IMR-90 (cell line): ENCODE data around the gene PF4V1. TPM values are rescaled to one million over a fixed set of nuclear protein-coding genes. Genes with fewer than 3 reads are reported as not detected.

ENCODE experiments used
- ATAC-seq: fragments of 200-7000 bp; cut with Tn5 transposase; 2 replicates; pipeline ENCODE4 v1.9.1; 2020; ENCODE audit warnings: low read depth, mild to moderate bottlenecking, moderate library complexity
- BruUV-seq: library from RNA; stranded (reverse); fragments of 400-500 nt; replicated peaks from 2 replicates; lab custom pipeline; 2021; lab: Mats Ljungman, UMichigan
- CTCF ChIA-PET: fragments of 300-600 bp; formaldehyde crosslinking; extraction: SDS; loops from one replicate; lab custom pipeline; 2021; ENCODE audit warnings: antibody characterized with exemption; lab: Yijun Ruan, JAX
- POLR2A ChIA-PET: fragments of 300-600 bp; sonication (Branson Sonifier 250); formaldehyde crosslinking; loops from one replicate; lab custom pipeline; 2022; ENCODE audit warnings: antibody characterized with exemption; ENCODE audit not compliant: unreplicated experiment; lab: Charles Lee
- DNase-seq: peaks from one replicate; pipeline ENCODE4 v3.0.0; 2013
- H2AFZ ChIP-seq: replicated peaks from 2 replicates; pipeline ENCODE3; 2013; ENCODE audit warnings: low read length, mild to moderate bottlenecking; ENCODE audit not compliant: poor library complexity
- H2AK5ac ChIP-seq: 2 replicates; pipeline ENCODE4 v1.6.1; 2013; ENCODE audit warnings: low read depth, low read length, inconsistent platforms
- H2AK9ac ChIP-seq: replicated peaks from 2 replicates; pipeline ENCODE3; 2013; ENCODE audit warnings: mild to moderate bottlenecking, low read depth, low read length, moderate library complexity; ENCODE audit not compliant: poor library complexity
- H2BK120ac ChIP-seq: 2 replicates; pipeline ENCODE4 v1.6.1; 2013; ENCODE audit warnings: low read depth, low read length, inconsistent platforms
- H2BK15ac ChIP-seq: 3 replicates; pipeline ENCODE4 v1.6.1; 2013; ENCODE audit warnings: low read depth, low read length, inconsistent platforms
- H2BK20ac ChIP-seq: 2 replicates; pipeline ENCODE4 v1.6.1; 2013; ENCODE audit warnings: low read depth, mild to moderate bottlenecking, inconsistent platforms, low read length, moderate library complexity
- H2BK5ac ChIP-seq: 2 replicates; pipeline ENCODE4 v1.6.1; 2013; ENCODE audit warnings: mild to moderate bottlenecking, low read depth, low read length, inconsistent platforms; ENCODE audit not compliant: poor library complexity, severe bottlenecking
- H3K14ac ChIP-seq: replicated peaks from 2 replicates; pipeline ENCODE4 v1.6.1; 2013; ENCODE audit warnings: low read depth, low read length, inconsistent platforms
- H3K18ac ChIP-seq: 2 replicates; pipeline ENCODE4 v1.6.1; 2013; ENCODE audit warnings: low read depth, low read length, control low read depth
- H3K23ac ChIP-seq: 2 replicates; pipeline ENCODE4 v1.6.1; 2013; ENCODE audit warnings: low read depth, low read length, inconsistent platforms
- H3K27ac ChIP-seq: 2 replicates; pipeline ENCODE4 v1.5.1; 2013; ENCODE audit warnings: mild to moderate bottlenecking, control low read depth, low read length; ENCODE audit not compliant: insufficient read depth
- H3K27me3 ChIP-seq: 2 replicates; pipeline ENCODE4 v1.6.1; 2013; ENCODE audit warnings: low read length; ENCODE audit not compliant: control insufficient read depth, insufficient read depth
- H3K36me3 ChIP-seq: 2 replicates; pipeline ENCODE4 v1.6.1; 2013; ENCODE audit warnings: low read length, mixed read lengths; ENCODE audit not compliant: control insufficient read depth, insufficient read depth
- H3K4ac ChIP-seq: 2 replicates; pipeline ENCODE4 v1.6.1; 2013; ENCODE audit warnings: low read depth, low read length, inconsistent platforms
- H3K4me1 ChIP-seq: 2 replicates; pipeline ENCODE4 v1.6.1; 2013; ENCODE audit warnings: low read length, mixed read lengths; ENCODE audit not compliant: control insufficient read depth, insufficient read depth
- H3K4me2 ChIP-seq: 2 replicates; pipeline ENCODE4 v1.6.1; 2013; ENCODE audit warnings: low read depth, mild to moderate bottlenecking, control low read depth, low read length, moderate library complexity
- H3K4me3 ChIP-seq: 2 replicates; pipeline ENCODE4 v1.5.1; 2013; ENCODE audit warnings: low read depth, mild to moderate bottlenecking, control low read depth, low read length, moderate library complexity; ENCODE audit not compliant: insufficient read depth
- H3K56ac ChIP-seq: 2 replicates; pipeline ENCODE4 v1.6.1; 2013; ENCODE audit warnings: low read length, inconsistent platforms; ENCODE audit not compliant: insufficient read depth; ENCODE audit errors: extremely low read depth
- H3K79me1 ChIP-seq, 2 experiments: 2 replicates each; pipeline ENCODE4 v1.6.1; 2013; ENCODE audit warnings: low read length in 2 of 2, inconsistent platforms in 1 of 2, low read depth in 1 of 2
- H3K9ac ChIP-seq: 2 replicates; pipeline ENCODE4 v1.6.1; 2013; ENCODE audit warnings: low read depth, low read length, control low read depth
- H3K9me1 ChIP-seq: 2 replicates; pipeline ENCODE4 v1.6.1; 2013; ENCODE audit warnings: low read length, inconsistent platforms; ENCODE audit not compliant: insufficient read depth
- H3K9me3 ChIP-seq: 2 replicates; pipeline ENCODE4 v1.6.1; 2013; ENCODE audit warnings: low read length; ENCODE audit not compliant: control insufficient read depth, insufficient read depth
- H4K20me1 ChIP-seq: 2 replicates; pipeline ENCODE4 v1.6.1; 2013; ENCODE audit warnings: low read length, inconsistent platforms; ENCODE audit not compliant: insufficient read depth
- H4K5ac ChIP-seq: 2 replicates; pipeline ENCODE4 v1.6.1; 2013; ENCODE audit warnings: mild to moderate bottlenecking, low read depth, low read length, control low read depth
- H4K8ac ChIP-seq, 2 experiments: 2 replicates each; pipeline ENCODE4 v1.6.1; 2013; ENCODE audit warnings: low read depth in 2 of 2, low read length in 2 of 2, control low read depth in 1 of 2, inconsistent platforms in 1 of 2
- H4K91ac ChIP-seq: 2 replicates; pipeline ENCODE4 v1.6.1; 2013; ENCODE audit warnings: low read depth, low read length, inconsistent platforms; ENCODE audit not compliant: insufficient read depth
- ELK1 ChIP-seq: fragments of 150-350 bp; IDR thresholded peaks from 2 replicates; pipeline ENCODE4 v1.6.1; 2016; ENCODE audit warnings: low read depth, mild to moderate bottlenecking, low read length, moderate library complexity, borderline replicate concordance
- FOS ChIP-seq: fragments of 150-350 bp; IDR thresholded peaks from 2 replicates; pipeline ENCODE4 v1.6.1; 2016; ENCODE audit warnings: low read depth, low read length
- RCOR1 ChIP-seq: IDR thresholded peaks from 2 replicates; pipeline ENCODE4 v1.6.1; 2012; ENCODE audit warnings: mild to moderate bottlenecking, low read length, improper control_type of control experiment; ENCODE audit not compliant: insufficient replicate concordance
- USF2 ChIP-seq: fragments of 150-350 bp; IDR thresholded peaks from 2 replicates; pipeline ENCODE4 v1.6.1; 2017; ENCODE audit warnings: mild to moderate bottlenecking, antibody characterized with exemption, low read length, low read depth
- WGBS, 2 experiments: methylation state at CpG; one replicate each; pipeline versions ENCODE4 v1.1.5 to v1.1.7; 2013; ENCODE audit warnings: missing lambda C conversion rate in 2 of 2; ENCODE audit not compliant: insufficient read length in 1 of 2; ENCODE audit errors: extremely low coverage in 2 of 2; 5-methylcytosine and 5-hydroxymethylcytosine counted together
- dilution Hi-C: fragments of 300-500 bp; cut with HindIII; formaldehyde crosslinking; loops from one replicate; pipeline ENCODE4 v1.14.3; 2018; ENCODE audit warnings: low sequenced_read_pairs; ENCODE audit not compliant: unreplicated experiment
- in situ Hi-C: fragments of 300-500 bp; cut with MboI; formaldehyde crosslinking; loops from 3 replicates; pipeline ENCODE4 v1.14.3; 2019; ENCODE audit warnings: low sequenced_read_pairs, inconsistent platforms, mixed read lengths
- intact Hi-C: fragments of 100-400 bp; cut with micrococcal nuclease; formaldehyde crosslinking; loops from 2 replicates; pipeline ENCODE4 v1.10.0; 2022
- polyA plus RNA-seq, 3 experiments: library from polyadenylated mRNA; depleted of rRNA; stranded (reverse); fragments of >200 nt; gene quantifications; 2 replicates each; pipeline ENCODE4 v1.2.3, GENCODE V29; 2012; ENCODE audit warnings: low replicate concordance in 1 of 3
- total RNA-seq: library from RNA; depleted of rRNA; stranded (reverse); fragments of >200 nt; gene quantifications from 2 replicates; pipeline ENCODE4 v1.2.3, GENCODE V29; 2012

The PF4V1 gene
- total and polyA plus RNA-seq, 2 of the 4 experiments (the other 2 are of a cell fraction), result not detected

GRCh38 chr4:73821325-73821724 is 31.8 kb upstream of the PF4V1 start:
- CTCF ChIA-PET, result no interaction called here
- intact Hi-C loops (no loop called here), dilution Hi-C loops (no loop called here), in situ Hi-C loops (no loop called here)
- no peak overlapping the region for H2BK120ac ChIP-seq
- no peaks in the 10 kb centered on the region for H3K9me3 ChIP-seq
- H3K36me3 ChIP-seq, result no peaks in the 10 kb centered on the region
- no peak for ATAC-seq
- H3K9me1 ChIP-seq, result no peaks in the 10 kb centered on the region
- H3K9ac ChIP-seq, result no peak overlapping the region
- no peak overlapping the region for H2BK15ac ChIP-seq
- no peaks in the 10 kb centered on the region for H3K79me1 ChIP-seq
- BruUV-seq, result no TSS peak
- no peak overlapping the region for H3K4ac ChIP-seq
- POLR2A ChIA-PET, result no interaction called here
- no CpG with 5 or more reads among the region's 4 CpGs for WGBS, 2 experiments
- H4K5ac ChIP-seq, result no peak overlapping the region
- no peak overlapping the region for H2BK20ac ChIP-seq
- no peak overlapping the region for H3K27ac ChIP-seq
- no peak overlapping the region for H2AFZ ChIP-seq
- no peak overlapping the region for H3K14ac ChIP-seq
- no peak overlapping the region for H3K4me2 ChIP-seq
- no peaks in the 10 kb centered on the region for H4K20me1 ChIP-seq
- DNase-seq, result no peak
- no peak overlapping the region for H4K8ac ChIP-seq
- no peak overlapping the region for H3K4me3 ChIP-seq
- 0 out of 2 replicates have a peak, but pooled peaks cover 1% of the 10 kb centered on the region for H3K4me1 ChIP-seq
- no peak overlapping the region for H2BK5ac ChIP-seq
- no peak for TF ChIP-seq RCOR1
- TF ChIP-seq USF2, result no peak
- no peak for TF ChIP-seq ELK1
- TF ChIP-seq FOS, result no peak
- H3K23ac ChIP-seq, result no peak overlapping the region
- no peak overlapping the region for H3K18ac ChIP-seq
- no peak overlapping the region for H4K91ac ChIP-seq
- no peak overlapping the region for H2AK5ac ChIP-seq
- H3K56ac ChIP-seq, result no peak overlapping the region
- H2AK9ac ChIP-seq, result no peak overlapping the region
- no peaks in the 10 kb centered on the region for H3K27me3 ChIP-seq
